Smooth muscle cell (in vitro differentiated cells): ENCODE results near the gene MGAT5. TPM values are rescaled to one million over a fixed set of nuclear protein-coding genes. Genes with fewer than 3 reads are reported as not detected.
A peak's percentile ranks its signal among the peaks of the same experiment; 100 is the strongest.

Experiments used
- DNase-seq: peaks from one replicate; lab custom pipeline; 2025; ENCODE audit not compliant: unreplicated experiment; lab: John Stamatoyannopoulos, UW
- H2AFZ ChIP-seq: fragments of 200-600 bp; sonication (generic); 2 replicates; pipeline ENCODE4 v1.6.0; 2016; ENCODE audit warnings: antibody characterized with exemption, low read depth, mild to moderate bottlenecking
- H3F3A ChIP-seq: fragments of 200-600 bp; sonication (generic); 2 replicates; pipeline ENCODE4 v1.6.0; 2017; ENCODE audit warnings: antibody characterized with exemption, low read depth
- H3K27ac ChIP-seq: fragments of 200-600 bp; sonication (generic); 2 replicates; pipeline ENCODE4 v1.5.1; 2016; ENCODE audit warnings: low read depth, mild to moderate bottlenecking
- H3K27me3 ChIP-seq: fragments of 200-600 bp; sonication (generic); 2 replicates; pipeline ENCODE4 v1.6.1; 2016; ENCODE audit warnings: low read depth, mild to moderate bottlenecking
- H3K36me3 ChIP-seq: fragments of 200-600 bp; sonication (generic); 2 replicates; pipeline ENCODE4 v1.5.1; 2016; ENCODE audit warnings: low read depth
- H3K4me1 ChIP-seq: fragments of 200-600 bp; sonication (generic); 2 replicates; pipeline ENCODE4 v1.5.1; 2016; ENCODE audit warnings: low read depth
- H3K4me2 ChIP-seq: fragments of 200-600 bp; sonication (generic); 2 replicates; pipeline ENCODE4 v1.6.0; 2016; ENCODE audit warnings: mild to moderate bottlenecking
- H3K4me3 ChIP-seq: fragments of 200-600 bp; sonication (generic); 2 replicates; pipeline ENCODE4 v1.5.1; 2016; ENCODE audit warnings: mild to moderate bottlenecking
- H3K79me2 ChIP-seq: fragments of 200-600 bp; sonication (generic); 2 replicates; pipeline ENCODE4 v1.6.0; 2016; ENCODE audit warnings: low read depth, mild to moderate bottlenecking
- H3K9ac ChIP-seq: fragments of 200-600 bp; sonication (generic); 2 replicates; pipeline ENCODE4 v1.6.0; 2016; ENCODE audit warnings: low read depth
- H3K9me3 ChIP-seq: fragments of 200-600 bp; sonication (generic); replicated peaks from 2 replicates; pipeline ENCODE4 v1.5.1; 2016; ENCODE audit warnings: low read depth
- H4K20me1 ChIP-seq: fragments of 200-600 bp; sonication (generic); 2 replicates; pipeline ENCODE4 v1.6.0; 2016; ENCODE audit warnings: low read depth
- WGBS: methylation state at CpG from one replicate; pipeline ENCODE4 v1.1.7; 2016; ENCODE audit warnings: low lambda C conversion rate; 5-methylcytosine and 5-hydroxymethylcytosine counted together
- polyA plus RNA-seq: library from polyadenylated mRNA; unstranded; fragments of >200 nt; fragmentation: Nextera tagmentation; extraction: Ambion mirVana; gene quantifications from 2 replicates; pipeline ENCODE4 v1.2.1, GENCODE V29; 2016
- total RNA-seq: library from RNA; depleted of rRNA; stranded (reverse); fragments of >200 nt; gene quantifications from 2 replicates; pipeline ENCODE4 v1.2.3, GENCODE V29; 2014
- TF ChIP-seq, protein P1 (sequence below): fragments of 200-600 bp; sonication (generic); IDR thresholded peaks from 2 replicates; pipeline ENCODE4 v1.5.1; 2017; ENCODE audit warnings: borderline replicate concordance, mild to moderate bottlenecking, antibody characterized with exemption; ENCODE audit not compliant: insufficient read depth, poor library complexity, severe bottlenecking

The MGAT5 gene
- total and polyA plus RNA-seq, 2 experiments from 2014 or later = 4.5 to 33.8 TPM

DNA sequence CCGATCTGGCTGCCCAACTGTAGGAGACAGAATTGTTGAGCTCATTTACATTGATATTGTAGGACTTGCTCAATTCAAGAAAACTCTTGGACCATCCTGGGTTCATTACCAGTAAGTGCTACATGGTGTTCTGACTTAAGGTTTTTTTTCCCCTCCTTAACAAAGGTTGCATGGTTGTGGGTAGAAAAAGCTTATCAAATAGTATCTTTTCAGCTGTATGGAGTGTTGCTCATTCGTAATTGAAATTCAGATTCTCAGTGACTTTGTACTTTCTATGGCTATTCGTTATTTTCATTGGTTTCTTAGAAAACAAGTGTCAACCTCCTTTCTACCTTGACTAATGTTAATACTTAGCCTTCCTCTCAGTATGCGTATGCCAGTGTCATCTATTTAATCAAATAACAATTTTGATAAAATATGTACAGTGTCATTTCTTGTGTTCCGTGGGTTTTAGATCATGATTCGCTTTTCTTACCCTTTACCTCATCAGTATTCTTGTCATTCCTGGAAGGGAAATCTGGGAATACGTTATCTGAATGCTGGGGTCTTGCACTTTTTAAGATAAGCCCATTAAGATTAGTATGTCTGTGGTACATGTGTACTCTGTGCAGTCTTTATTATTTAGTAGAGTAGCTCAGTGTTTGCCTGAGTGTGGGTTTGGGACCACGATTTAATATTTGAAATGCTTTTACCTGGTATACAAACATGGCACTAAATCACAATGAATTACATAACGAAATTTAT is 91.3 kb downstream of the MGAT5 start:
- Histone ChIP-seq H3K9ac (no peak overlapping the region), H3K27me3 (no peaks in the 10 kb centered on the region), H3K4me1 (peaks cover 10% of the 10 kb centered on the region), H3K4me3 (no peak overlapping the region), H3K36me3 (peaks cover 7% of the 10 kb centered on the region), H3K27ac (no peak overlapping the region), H2AFZ (no peak overlapping the region), H3F3A (no peaks in the 10 kb centered on the region), H3K9me3 (no peaks in the 10 kb centered on the region), H3K79me2 (no peaks in the 10 kb centered on the region), H4K20me1 (no peaks in the 10 kb centered on the region), H3K4me2 (no peak overlapping the region)
- TF ChIP-seq, protein P1, sequence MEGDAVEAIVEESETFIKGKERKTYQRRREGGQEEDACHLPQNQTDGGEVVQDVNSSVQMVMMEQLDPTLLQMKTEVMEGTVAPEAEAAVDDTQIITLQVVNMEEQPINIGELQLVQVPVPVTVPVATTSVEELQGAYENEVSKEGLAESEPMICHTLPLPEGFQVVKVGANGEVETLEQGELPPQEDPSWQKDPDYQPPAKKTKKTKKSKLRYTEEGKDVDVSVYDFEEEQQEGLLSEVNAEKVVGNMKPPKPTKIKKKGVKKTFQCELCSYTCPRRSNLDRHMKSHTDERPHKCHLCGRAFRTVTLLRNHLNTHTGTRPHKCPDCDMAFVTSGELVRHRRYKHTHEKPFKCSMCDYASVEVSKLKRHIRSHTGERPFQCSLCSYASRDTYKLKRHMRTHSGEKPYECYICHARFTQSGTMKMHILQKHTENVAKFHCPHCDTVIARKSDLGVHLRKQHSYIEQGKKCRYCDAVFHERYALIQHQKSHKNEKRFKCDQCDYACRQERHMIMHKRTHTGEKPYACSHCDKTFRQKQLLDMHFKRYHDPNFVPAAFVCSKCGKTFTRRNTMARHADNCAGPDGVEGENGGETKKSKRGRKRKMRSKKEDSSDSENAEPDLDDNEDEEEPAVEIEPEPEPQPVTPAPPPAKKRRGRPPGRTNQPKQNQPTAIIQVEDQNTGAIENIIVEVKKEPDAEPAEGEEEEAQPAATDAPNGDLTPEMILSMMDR = no peak
- WGBS = 89% methylated on average over 9 of the region's 9 CpGs
- DNase-seq = no peak

DNA sequence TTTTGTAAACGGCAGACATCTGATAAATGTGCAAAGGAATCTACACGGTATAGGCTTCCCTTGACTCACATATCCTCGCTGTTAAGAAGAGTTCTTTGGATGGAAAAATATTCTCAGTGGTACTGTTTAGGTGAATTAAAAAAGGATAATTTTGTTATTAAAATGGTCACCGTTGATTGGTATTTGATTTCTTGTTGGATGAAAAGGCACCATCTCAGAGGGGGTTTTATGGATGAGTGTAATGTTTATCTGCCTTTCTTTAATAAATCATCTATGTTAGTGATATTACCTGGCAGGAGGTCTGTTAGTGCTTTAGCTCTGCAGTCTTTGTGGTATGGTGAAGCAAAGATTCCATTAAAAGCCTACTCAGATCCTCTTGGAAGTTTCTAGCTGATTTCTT is 92.3 kb downstream of the MGAT5 start:
- no peaks in the 10 kb centered on the region for H3K9me3 ChIP-seq
- TF ChIP-seq, protein P1 = no peak
- no peak overlapping the region for H3K4me2 ChIP-seq
- H2AFZ ChIP-seq = no peak overlapping the region
- DNase-seq = no peak
- no peaks in the 10 kb centered on the region for H4K20me1 ChIP-seq
- WGBS = 93% methylated on average over 4 of the region's 4 CpGs
- no peak overlapping the region for H3K9ac ChIP-seq
- no peaks in the 10 kb centered on the region for H3K79me2 ChIP-seq
- peaks cover 7% of the 10 kb centered on the region for H3K36me3 ChIP-seq
- H3F3A ChIP-seq = no peaks in the 10 kb centered on the region
- H3K4me1 ChIP-seq = peaks cover 10% of the 10 kb centered on the region
- no peak overlapping the region for H3K27ac ChIP-seq
- no peak overlapping the region for H3K4me3 ChIP-seq
- no peaks in the 10 kb centered on the region for H3K27me3 ChIP-seq

DNA sequence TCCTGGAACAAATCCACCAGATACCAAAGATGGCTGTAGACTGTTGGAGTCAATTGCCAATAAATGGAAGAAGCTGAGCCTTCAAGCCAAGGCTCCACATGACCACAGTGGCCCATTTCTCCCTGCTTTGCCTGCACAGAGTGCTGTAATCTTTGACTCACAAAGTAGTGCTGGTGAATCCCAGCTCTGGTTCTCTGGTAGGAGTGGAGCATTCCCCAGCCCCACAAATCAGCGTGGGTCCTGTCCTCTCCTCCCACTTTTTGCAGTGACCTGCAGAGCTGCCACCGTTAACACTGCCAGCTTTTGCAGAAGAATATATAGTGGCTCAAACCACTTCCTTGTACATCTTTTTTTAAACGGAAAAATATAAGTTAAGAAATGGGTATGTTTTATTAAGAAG is 93.9 kb downstream of the MGAT5 start:
- Histone ChIP-seq H3K27me3 (no peaks in the 10 kb centered on the region), H3F3A (no peaks in the 10 kb centered on the region), H2AFZ (no peak overlapping the region), H3K79me2 (no peaks in the 10 kb centered on the region), H3K4me1 (peaks cover 10% of the 10 kb centered on the region), H4K20me1 (no peaks in the 10 kb centered on the region), H3K9me3 (no peaks in the 10 kb centered on the region), H3K27ac (peak overlapping the region; percentile 61), H3K36me3 (no peaks in the 10 kb centered on the region), H3K9ac (no peak overlapping the region), H3K4me2 (peak overlapping the region; percentile 31), H3K4me3 (no peak overlapping the region)
- no peak for DNase-seq
- 51% methylated on average over 3 of the region's 3 CpGs for WGBS
- TF ChIP-seq, protein P1 = no peak

DNA sequence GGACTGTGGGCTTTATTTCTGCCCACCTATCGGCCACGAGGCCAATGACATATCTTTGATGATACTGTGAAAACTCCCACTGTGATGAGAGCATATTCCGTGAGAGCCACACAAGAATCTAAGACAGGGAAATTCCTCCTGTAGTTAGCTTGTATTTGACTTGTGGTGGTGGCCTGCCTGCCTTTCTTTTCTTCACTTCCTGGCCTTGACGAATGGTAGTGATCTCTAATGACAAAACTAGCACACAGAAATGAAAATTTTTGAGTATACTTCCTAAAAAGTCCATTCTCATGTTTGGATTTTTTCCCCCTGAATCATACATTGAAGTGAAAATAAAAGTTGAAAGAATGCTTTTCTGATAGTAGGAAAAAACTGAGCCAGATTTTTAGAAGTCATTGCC is 94.4 kb downstream of the MGAT5 start:
- H2AFZ ChIP-seq = no peak overlapping the region
- H4K20me1 ChIP-seq = no peaks in the 10 kb centered on the region
- no peaks in the 10 kb centered on the region for H3K9me3 ChIP-seq
- H3K4me1 ChIP-seq = peaks cover 10% of the 10 kb centered on the region
- H3K27ac ChIP-seq = peak overlapping the region; percentile 61
- no peaks in the 10 kb centered on the region for H3K27me3 ChIP-seq
- 72% methylated on average over 4 of the region's 4 CpGs for WGBS
- no peaks in the 10 kb centered on the region for H3K79me2 ChIP-seq
- peak overlapping the region; percentile 31 for H3K4me2 ChIP-seq
- TF ChIP-seq, protein P1 = no peak
- DNase-seq = no peak
- H3K9ac ChIP-seq = no peak overlapping the region
- H3K36me3 ChIP-seq = no peaks in the 10 kb centered on the region
- no peaks in the 10 kb centered on the region for H3F3A ChIP-seq
- no peak overlapping the region for H3K4me3 ChIP-seq
